Upper lobe of left lung (tissue), 4 donors: Measurements from ENCODE around the gene C9orf50.

ENCODE experiments used
- CTCF ChIP-seq, 6 experiments: fragments of 450-650 bp in 4 of 6; fragments of 200-600 bp in 2 of 6; sonication (generic) in 2 of 6; IDR thresholded peaks; one replicate each; pipeline ENCODE4 v1.5.1; 2016 to 2019; ENCODE audit warnings: antibody characterized with exemption in 6 of 6
- POLR2A ChIP-seq, 4 donors: fragments of 450-650 bp; IDR thresholded peaks; one replicate each; pipeline ENCODE4 v1.5.1; 2016 to 2017; ENCODE audit warnings: antibody characterized with exemption in 4 of 4, mild to moderate bottlenecking in 2 of 4

GRCh38 chr9:129647635-129648034 lies 26.7 kb upstream of the C9orf50 start:
- TF ChIP-seq POLR2A (IDR thresholded peaks at IDR 0.05) = no peak
- no peak for TF ChIP-seq CTCF (IDR thresholded peaks at IDR 0.05)
